GM04503 (cell line): ENCODE results near the gene MKRN1.
"Not testable (repeated sequence)": the region's sequence is repeated elsewhere in the genome, so short reads cannot be mapped to it uniquely, and the experiment has no call there.

Experiments used
- DNase-seq: peaks from one replicate; pipeline ENCODE4 v3.0.0-alpha.2; 2012; ENCODE audit warnings: low read depth

Gene MKRN1

DNA sequence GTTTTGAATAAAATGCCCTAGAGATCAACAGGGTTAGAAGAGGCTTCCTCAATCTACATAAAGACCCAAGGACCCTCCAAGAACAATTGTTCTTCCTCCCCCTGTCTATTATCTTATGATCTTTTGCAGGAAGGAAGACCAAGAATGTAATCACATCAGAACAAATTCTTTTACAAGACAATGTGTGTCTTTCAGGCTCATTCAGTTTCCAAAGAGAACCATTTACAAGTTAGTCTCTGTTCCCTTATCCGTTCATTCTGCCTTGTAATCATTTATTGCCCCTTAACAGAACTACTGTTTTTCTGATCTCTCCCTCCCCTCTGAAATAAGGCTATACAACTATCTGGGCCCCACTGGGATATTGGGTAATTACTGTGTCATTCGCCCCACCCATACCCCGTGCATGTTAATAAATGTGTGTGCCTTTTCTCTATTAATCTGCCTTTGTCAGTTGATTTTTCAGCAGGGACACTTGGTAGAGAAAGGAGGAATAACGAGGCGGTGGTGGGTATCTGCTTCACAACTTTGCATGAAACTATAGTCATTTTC, 5.7 kb upstream of the MKRN1 start:
- DNase-seq, result no peak

GRCh38 chr7:140484479-140484878, 5.2 kb upstream of the MKRN1 start:
- DNase-seq, result no peak

- DNase-seq, result no peak
These were observed 407 bp upstream of the MKRN1 start for GRCh38 chr7:140479739-140480084.

DNA sequence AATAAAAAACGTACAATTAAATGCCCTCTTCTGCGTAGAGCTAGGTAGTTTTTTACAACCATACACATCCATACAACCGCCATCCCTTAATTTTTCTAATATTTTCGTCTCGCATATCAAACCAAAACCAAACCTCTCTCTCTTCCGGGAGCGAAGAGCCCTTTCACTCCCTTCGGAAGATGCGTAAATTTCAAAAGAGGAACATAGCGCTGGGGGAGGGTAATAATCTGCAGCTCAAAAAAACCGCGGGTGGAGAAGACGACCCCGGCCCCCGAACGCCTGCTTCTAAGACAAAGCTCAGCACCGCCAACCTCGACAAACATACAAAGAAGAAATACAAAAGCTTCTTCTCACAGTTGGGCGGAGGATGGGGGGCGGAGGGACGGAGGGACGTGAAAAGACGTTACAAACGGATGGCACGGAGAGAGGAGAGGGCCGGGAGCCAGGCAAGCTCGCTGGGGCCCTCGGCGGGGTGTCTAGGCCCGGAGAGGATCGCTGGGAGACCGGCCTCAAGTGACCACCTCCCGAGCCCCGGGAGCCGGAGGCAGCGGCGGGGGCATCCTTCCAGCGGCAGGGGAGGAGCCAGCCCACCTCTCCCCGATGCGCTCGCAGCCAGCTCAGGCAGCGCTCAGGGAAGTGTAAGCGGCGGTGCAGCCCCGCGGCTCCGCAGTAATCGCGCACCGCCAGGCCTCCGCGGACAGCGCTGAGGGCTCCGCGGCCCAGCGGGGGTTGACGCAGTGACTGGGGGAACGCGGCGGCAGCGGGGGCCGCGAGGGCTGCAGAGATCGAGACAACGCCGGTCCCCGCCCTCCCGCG, 851 bp downstream of the MKRN1 start:
- DNase-seq, result peak; percentile 3

GRCh38 chr7:140476698-140477261, 2.5 kb downstream of the MKRN1 start:
- no peak for DNase-seq

GRCh38 chr7:140475747-140476333, 3.5 kb downstream of the MKRN1 start:
- no peak for DNase-seq

DNA sequence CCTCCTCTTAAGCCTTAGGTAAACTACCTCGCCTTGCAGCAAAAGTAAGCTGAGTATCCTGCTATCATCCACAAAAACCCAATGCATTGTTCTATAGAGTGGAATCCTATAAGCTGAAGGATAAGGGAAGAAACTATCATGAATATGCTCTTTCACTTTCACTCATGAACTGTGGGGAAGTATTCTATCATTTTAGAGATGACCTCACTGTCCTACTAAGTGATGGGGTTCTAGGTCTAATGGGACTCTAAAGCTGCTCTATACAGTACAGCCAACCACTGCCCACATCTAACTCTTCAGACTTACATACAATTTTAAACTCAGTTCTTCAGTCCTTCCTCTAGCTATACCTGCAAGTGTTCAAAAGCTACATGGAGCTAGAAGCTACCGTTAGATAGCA, 16.2 kb downstream of the MKRN1 start:
- no peak for DNase-seq

DNA sequence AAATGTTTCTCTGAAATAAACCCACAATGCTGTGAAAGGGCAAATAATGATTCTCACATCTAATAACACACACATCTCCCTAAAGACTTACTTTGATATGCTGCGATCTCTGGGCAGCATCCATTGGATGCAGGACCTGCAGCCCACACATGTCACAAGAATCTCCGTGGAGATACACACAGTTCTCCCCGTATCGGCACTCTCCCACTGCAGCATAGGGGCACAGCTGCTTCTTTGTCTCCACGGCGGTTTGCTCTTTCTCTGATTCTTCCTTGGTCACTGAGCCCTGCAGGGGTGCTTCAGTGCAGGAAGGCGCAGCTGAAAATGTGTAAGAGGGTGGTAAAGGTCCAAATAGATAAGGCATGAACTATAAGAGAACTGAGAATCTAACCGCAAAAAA, 20.4 kb downstream of the MKRN1 start:
- no peak for DNase-seq

DNA sequence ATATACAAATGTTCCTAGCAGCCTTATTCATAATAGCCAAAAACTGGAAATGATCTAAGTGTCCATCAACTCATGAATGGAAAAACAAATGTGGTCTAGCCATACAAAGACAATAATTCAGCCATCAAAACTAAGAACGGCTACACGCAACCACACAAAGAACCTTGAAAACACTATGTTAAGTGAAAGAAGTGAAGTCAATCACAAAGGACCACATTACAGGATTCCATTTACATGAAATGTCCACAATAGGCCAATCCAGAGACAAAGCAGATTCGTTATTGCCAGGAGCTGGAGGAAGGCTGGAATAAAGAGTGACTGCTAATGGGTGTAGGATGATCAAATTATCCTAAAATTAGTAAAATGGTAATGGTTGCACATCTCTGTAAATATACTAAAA, 21.1 kb downstream of the MKRN1 start:
- DNase-seq, result no peak

- DNase-seq, result no peak
These were observed 22.7 kb downstream of the MKRN1 start for GRCh38 chr7:140456551-140457051.

GRCh38 chr7:140455743-140456142, 23.6 kb downstream of the MKRN1 start:
- no peak for DNase-seq

GRCh38 chr7:140454657-140455015, 24.7 kb downstream of the MKRN1 start:
- no peak for DNase-seq

- DNase-seq, result not testable (repeated sequence)
These were observed 25.3 kb downstream of the MKRN1 start for GRCh38 chr7:140453785-140454656.

- no peak for DNase-seq
These were observed 26.0 kb downstream of the MKRN1 start for GRCh38 chr7:140453273-140453672.

- no peak for DNase-seq
These were observed 27.6 kb downstream of the MKRN1 start for GRCh38 chr7:140451716-140452115.

- no peak for DNase-seq
These were observed 30.4 kb downstream of the MKRN1 start for GRCh38 chr7:140448781-140449480.

GRCh38 chr7:140447841-140448240, 31.5 kb downstream of the MKRN1 start:
- no peak for DNase-seq

GRCh38 chr7:140446467-140446866, 32.8 kb downstream of the MKRN1 start:
- no peak for DNase-seq

- DNase-seq, result no peak
These were observed 37.8 kb downstream of the MKRN1 start for GRCh38 chr7:140441519-140441918.

DNA sequence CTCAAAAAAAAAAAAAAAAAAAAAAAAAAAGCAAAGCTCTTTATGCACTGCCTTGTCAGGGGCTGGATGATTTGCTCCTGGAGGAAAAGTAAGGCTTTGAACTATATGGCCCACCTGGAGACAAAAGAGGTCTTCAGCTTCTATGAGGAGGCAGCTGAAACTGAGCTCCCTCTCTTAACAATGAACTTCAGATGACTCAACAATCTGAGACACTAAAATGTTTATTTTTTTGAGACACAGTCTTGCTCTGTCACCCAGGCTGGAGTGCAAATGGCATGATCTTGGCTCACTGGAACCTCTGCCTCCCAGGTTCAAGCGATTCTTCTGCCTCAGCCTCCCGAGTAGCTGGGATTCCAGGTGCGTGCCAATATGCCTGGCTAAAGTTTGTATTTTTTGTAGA, 38.7 kb downstream of the MKRN1 start:
- DNase-seq, result no peak

DNA sequence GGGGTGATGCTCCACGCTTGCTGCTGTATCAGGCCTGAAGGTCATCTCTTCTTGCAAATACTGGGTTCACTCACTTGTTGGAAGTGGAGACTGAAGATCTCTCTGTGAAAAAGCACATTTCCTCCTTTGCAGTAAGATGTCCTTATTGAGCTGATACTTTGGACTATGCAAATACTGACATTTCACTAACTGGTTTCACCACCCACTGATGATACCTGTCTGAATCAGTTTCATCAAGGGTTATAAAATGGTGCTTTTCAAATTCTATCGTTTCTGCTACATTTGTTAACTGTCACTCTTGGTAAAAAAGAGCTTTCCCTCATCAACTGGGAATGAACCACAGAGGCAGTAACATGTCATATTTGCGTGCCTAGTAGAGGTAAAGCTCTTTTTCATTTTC, 39.9 kb downstream of the MKRN1 start:
- DNase-seq, result no peak
